Measurements from ENCODE around the gene LCOR. TPM values are rescaled to one million over a fixed set of nuclear protein-coding genes. Genes with fewer than 3 reads are reported as not detected.
A peak's percentile ranks its signal among the peaks of the same experiment; 100 is the strongest.

Gene LCOR
- total RNA-seq, 1 donor from 2014 or later: 68.2 TPM

GRCh38 chr10:96904648-96905047 lies 72.5 kb downstream of the LCOR start:
- DNase-seq (ENCODE audit: low spot score in 2 of 2, unreplicated experiment in 2 of 2): no peak
- no peak for TF ChIP-seq CTCF (IDR thresholded peaks at IDR 0.05; ENCODE audit: unreplicated experiment)
- H3K36me3 Mint-ChIP-seq: peaks cover 24% of the 10 kb centered on the region
- H3K4me1 Mint-ChIP-seq: peaks cover 7% of the 10 kb centered on the region
- no peaks in the 10 kb centered on the region for H3K27me3 Mint-ChIP-seq (ENCODE audit: low read depth)
- H3K4me3 Mint-ChIP-seq: no peak overlapping the region
- peaks cover 8% of the 10 kb centered on the region for H3K9me3 Mint-ChIP-seq
- no peak overlapping the region for H3K27ac Mint-ChIP-seq

GRCh38 chr10:96906864-96907263 lies 74.8 kb downstream of the LCOR start:
- H3K36me3 Mint-ChIP-seq: peaks cover 22% of the 10 kb centered on the region
- no peaks in the 10 kb centered on the region for H3K27me3 Mint-ChIP-seq (ENCODE audit: low read depth)
- no peak for DNase-seq (ENCODE audit: low spot score in 2 of 2, unreplicated experiment in 2 of 2)
- peaks cover 7% of the 10 kb centered on the region for H3K4me1 Mint-ChIP-seq
- H3K4me3 Mint-ChIP-seq: no peak overlapping the region
- no peak overlapping the region for H3K27ac Mint-ChIP-seq
- H3K9me3 Mint-ChIP-seq: peaks cover 4% of the 10 kb centered on the region
- no peak for TF ChIP-seq CTCF (IDR thresholded peaks at IDR 0.05; ENCODE audit: unreplicated experiment)

GRCh38 chr10:96910488-96911395 lies 78.6 kb downstream of the LCOR start:
- Mint-ChIP-seq H3K36me3 (peaks cover 28% of the 10 kb centered on the region), H3K27ac (no peak overlapping the region), H3K4me3 (no peak overlapping the region), H3K4me1 (peaks cover 7% of the 10 kb centered on the region), H3K9me3 (no peaks in the 10 kb centered on the region), H3K27me3 (ENCODE audit: low read depth) (no peaks in the 10 kb centered on the region)
- peak; percentile 60 for TF ChIP-seq CTCF (IDR thresholded peaks at IDR 0.05; ENCODE audit: unreplicated experiment)
- no peak for DNase-seq (ENCODE audit: low spot score in 2 of 2, unreplicated experiment in 2 of 2)

GRCh38 chr10:96912405-96912804 lies 80.3 kb downstream of the LCOR start:
- no peak for TF ChIP-seq CTCF (IDR thresholded peaks at IDR 0.05; ENCODE audit: unreplicated experiment)
- Mint-ChIP-seq H3K27ac (peak overlapping the region; percentile 35), H3K9me3 (no peaks in the 10 kb centered on the region), H3K36me3 (peaks cover 31% of the 10 kb centered on the region), H3K4me3 (no peak overlapping the region), H3K4me1 (no peaks in the 10 kb centered on the region), H3K27me3 (ENCODE audit: low read depth) (no peaks in the 10 kb centered on the region)
- no peak for DNase-seq (ENCODE audit: low spot score in 2 of 2, unreplicated experiment in 2 of 2)

GRCh38 chr10:96913906-96914305 lies 81.8 kb downstream of the LCOR start:
- peaks cover 30% of the 10 kb centered on the region for H3K36me3 Mint-ChIP-seq
- no peak overlapping the region for H3K4me3 Mint-ChIP-seq
- no peak for DNase-seq (ENCODE audit: low spot score in 2 of 2, unreplicated experiment in 2 of 2)
- H3K27me3 Mint-ChIP-seq (ENCODE audit: low read depth): no peaks in the 10 kb centered on the region
- H3K9me3 Mint-ChIP-seq: no peaks in the 10 kb centered on the region
- H3K27ac Mint-ChIP-seq: no peak overlapping the region
- no peaks in the 10 kb centered on the region for H3K4me1 Mint-ChIP-seq
- TF ChIP-seq CTCF (IDR thresholded peaks at IDR 0.05; ENCODE audit: unreplicated experiment): no peak
